Tibial artery (tissue), 4 donors: ENCODE measurements around the gene DLG4.

Experiments
- DNase-seq, 2 donors: peaks; one replicate each; pipeline ENCODE4 v3.0.0-alpha.2; 2019
- H3K27ac ChIP-seq, 2 donors: fragments of 200-600 bp; sonication (generic) in 1 of 2; 1 replicate in 1 of 2; 2 replicates in 1 of 2; pipeline ENCODE4 v1.5.1; 2018 to 2019; ENCODE audit warnings: mild to moderate bottlenecking in 1 of 2
- H3K27me3 ChIP-seq, 2 donors: fragments of 200-600 bp; sonication (generic) in 1 of 2; one replicate each; pipeline versions ENCODE4 v1.5.1 to v1.6.0; 2016 to 2019
- H3K36me3 ChIP-seq, 3 donors: fragments of 200-600 bp; sonication (generic) in 2 of 3; one replicate each; pipeline ENCODE4 v1.5.1; 2016 to 2019; ENCODE audit warnings: mild to moderate bottlenecking in 2 of 3
- H3K4me1 ChIP-seq, 4 donors: fragments of 200-600 bp; sonication (generic) in 2 of 4; 1 replicate in 3 of 4; 2 replicates in 1 of 4; pipeline ENCODE4 v1.5.1; 2016 to 2019
- H3K4me3 ChIP-seq, 2 donors: fragments of 200-600 bp; sonication (generic) in 1 of 2; 1 replicate in 1 of 2; 2 replicates in 1 of 2; pipeline ENCODE4 v1.5.1; 2018 to 2019; ENCODE audit warnings: mild to moderate bottlenecking in 2 of 2
- H3K9me3 ChIP-seq, 3 donors: fragments of 200-600 bp; sonication (generic) in 1 of 3; one replicate each; pipeline ENCODE4 v1.5.1; 2016 to 2019
- intact Hi-C: fragments of 100-400 bp; cut with DNase I; formaldehyde crosslinking; loops from one replicate; pipeline ENCODE4 v1.15.0; 2023; ENCODE audit warnings: low total_unique reads
- TF ChIP-seq, protein P1 (sequence below), 2 experiments: fragments of 200-600 bp in 1 of 2; fragments of 450-650 bp in 1 of 2; IDR thresholded peaks; one replicate each; pipeline ENCODE4 v1.5.1; 2017 to 2019; ENCODE audit warnings: antibody characterized with exemption in 2 of 2, mild to moderate bottlenecking in 1 of 2, moderate library complexity in 1 of 2

The DLG4 gene

DNA sequence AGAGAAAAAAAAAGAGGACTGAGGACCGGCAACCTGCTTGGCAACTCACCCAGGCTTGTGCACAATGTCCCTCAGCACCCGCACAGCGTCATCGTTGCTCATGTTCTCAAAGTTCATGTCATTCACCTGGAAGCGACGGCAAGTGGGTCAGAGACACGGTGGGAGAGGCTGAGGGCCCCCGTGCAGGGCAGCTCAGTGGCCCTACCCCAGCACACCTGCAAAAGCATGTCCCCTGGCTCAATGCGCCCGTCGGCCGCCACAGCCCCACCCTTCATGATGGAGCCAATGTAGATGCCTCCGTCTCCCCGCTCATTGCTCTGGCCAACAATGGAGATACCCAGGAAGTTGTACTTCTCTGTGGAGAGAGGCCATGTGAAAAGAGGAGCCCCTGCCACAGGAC is 9.3 kb upstream of the DLG4 start:
- TF ChIP-seq, protein P1, sequence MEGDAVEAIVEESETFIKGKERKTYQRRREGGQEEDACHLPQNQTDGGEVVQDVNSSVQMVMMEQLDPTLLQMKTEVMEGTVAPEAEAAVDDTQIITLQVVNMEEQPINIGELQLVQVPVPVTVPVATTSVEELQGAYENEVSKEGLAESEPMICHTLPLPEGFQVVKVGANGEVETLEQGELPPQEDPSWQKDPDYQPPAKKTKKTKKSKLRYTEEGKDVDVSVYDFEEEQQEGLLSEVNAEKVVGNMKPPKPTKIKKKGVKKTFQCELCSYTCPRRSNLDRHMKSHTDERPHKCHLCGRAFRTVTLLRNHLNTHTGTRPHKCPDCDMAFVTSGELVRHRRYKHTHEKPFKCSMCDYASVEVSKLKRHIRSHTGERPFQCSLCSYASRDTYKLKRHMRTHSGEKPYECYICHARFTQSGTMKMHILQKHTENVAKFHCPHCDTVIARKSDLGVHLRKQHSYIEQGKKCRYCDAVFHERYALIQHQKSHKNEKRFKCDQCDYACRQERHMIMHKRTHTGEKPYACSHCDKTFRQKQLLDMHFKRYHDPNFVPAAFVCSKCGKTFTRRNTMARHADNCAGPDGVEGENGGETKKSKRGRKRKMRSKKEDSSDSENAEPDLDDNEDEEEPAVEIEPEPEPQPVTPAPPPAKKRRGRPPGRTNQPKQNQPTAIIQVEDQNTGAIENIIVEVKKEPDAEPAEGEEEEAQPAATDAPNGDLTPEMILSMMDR (IDR thresholded peaks at IDR 0.05) = no peak
- Histone ChIP-seq H3K4me3 (no peak overlapping the region), H3K36me3 (peaks cover 49 to 68% (median 65%) of the 10 kb centered on the region in 3 donors), H3K27me3 (no peaks in the 10 kb centered on the region), H3K27ac (no peak overlapping the region), H3K9me3 (no peaks in the 10 kb centered on the region), H3K4me1 (peaks cover 0 to 30% (median 19%) of the 10 kb centered on the region in 4 donors)
- DNase-seq = no peak
- intact Hi-C loops = no loop called here

DNA sequence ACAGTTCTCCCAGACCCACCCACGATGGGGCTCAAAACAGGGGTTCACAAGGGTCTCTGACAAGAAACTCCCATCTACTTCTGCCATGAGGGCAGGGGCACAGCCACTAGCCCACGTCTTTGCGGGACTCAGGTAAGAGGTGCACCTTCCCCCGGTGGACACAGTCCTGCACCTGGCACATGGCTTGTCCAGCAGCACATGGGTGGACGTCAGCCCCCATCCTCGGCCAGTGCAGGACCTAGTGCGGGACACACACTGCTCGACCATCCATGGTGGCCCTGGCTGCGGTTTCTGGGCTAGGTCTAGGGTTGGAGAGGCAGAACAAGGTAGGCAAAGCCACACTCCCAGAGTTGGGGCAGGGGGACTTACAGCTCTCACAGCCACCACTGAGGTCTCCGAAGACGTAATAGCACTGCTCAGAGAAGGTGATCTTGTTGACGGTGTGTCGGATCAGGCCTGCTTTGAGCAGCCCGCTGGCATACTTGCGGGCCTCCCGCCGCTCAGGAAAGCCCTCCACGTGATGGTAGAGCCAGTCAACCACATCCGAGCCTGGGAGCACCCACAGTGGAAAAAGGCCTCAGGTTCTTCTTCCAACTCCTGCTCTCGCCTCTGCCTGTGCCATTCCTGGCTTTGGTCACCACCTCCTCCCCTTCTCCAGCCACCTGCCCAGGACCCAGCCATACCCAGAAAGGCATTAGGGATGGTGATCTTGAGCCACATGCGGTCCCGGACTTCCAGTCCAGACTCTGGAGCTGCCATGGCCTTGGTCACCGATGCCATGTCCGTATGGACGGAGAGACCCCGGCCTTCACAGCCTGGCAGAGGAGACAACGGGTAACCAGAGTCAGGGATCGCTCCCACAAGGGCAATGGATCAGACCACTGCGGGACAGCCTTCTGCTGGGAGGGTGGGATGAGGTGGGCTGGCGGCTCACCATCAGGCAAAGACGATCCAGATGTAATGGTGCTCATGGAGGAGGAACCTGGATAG is 7.4 kb upstream of the DLG4 start:
- Histone ChIP-seq H3K36me3 (peaks cover 54 to 87% (median 82%) of the 10 kb centered on the region in 3 donors), H3K27me3 (no peaks in the 10 kb centered on the region), H3K4me1 (peaks cover 0 to 16% (median 3%) of the 10 kb centered on the region in 4 donors), H3K4me3 (no peak overlapping the region), H3K27ac (no peak overlapping the region), H3K9me3 (no peaks in the 10 kb centered on the region)
- TF ChIP-seq, protein P1 (IDR thresholded peaks at IDR 0.05) = no peak
- DNase-seq = no peak
- intact Hi-C loops = no loop called here

DNA sequence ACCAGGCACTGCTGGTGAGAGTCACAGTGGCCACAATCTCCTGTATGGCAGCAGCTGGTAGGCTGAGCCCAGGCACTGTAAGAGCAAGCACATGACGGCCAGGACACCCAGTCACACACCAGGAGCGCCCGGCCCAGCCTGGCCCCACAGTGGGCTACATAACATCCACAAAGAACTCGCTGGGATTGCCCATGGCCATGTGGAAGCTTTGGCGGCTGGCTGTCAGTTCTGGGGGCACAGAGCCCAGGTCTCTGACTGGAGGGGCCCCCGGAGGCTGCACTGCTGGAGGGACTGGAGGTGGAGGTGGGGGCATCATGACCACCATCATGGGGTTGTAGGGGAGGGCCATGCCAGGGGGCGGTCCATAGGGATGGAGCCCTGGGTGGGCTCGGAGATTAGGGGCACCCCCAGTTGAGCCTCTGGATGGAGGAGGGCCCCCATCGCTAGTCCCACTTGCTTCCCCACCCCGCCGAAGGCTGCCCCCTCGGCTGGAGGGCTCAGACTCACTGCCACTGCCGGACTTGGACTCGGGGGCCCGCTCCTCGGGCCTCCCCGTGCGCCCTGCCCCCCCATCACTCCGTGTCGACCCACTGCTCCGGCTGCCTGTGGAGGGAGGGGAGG is 6.2 kb upstream of the DLG4 start:
- H3K9me3 ChIP-seq = no peaks in the 10 kb centered on the region
- H3K4me1 ChIP-seq = peaks cover 0 to 17% (median 9%) of the 10 kb centered on the region in 4 donors
- intact Hi-C loops = no loop called here
- H3K36me3 ChIP-seq = peaks cover 54 to 98% (median 82%) of the 10 kb centered on the region in 3 donors
- DNase-seq = no peak
- no peaks in the 10 kb centered on the region for H3K27me3 ChIP-seq
- TF ChIP-seq, protein P1 (IDR thresholded peaks at IDR 0.05) = no peak
- H3K4me3 ChIP-seq = no peak overlapping the region
- H3K27ac ChIP-seq = no peak overlapping the region

DNA sequence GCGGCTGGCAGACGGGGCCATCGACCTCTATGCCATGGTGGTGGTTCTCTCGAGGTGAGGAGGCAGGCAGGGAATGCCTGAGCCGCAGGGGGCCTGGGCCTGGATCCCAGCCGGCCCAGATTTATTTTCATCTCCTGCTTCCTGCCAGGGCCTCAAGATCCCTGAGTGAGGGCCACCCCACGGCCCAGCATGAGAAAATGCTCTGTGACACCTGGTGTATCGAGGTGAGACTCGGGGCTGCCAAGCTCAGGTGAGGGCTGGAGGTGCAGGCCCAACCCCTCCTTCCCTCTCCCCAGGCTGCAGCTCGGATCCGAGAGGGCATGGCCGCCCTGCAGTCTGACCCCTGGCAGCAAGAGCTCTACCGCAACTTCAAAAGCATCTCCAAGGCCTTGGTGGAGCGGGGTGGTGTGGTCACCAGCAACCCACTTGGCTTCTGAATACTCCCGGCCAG is 5.0 kb upstream of the DLG4 start:
- Histone ChIP-seq H3K27me3 (no peaks in the 10 kb centered on the region), H3K36me3 (peaks cover 47 to 88% (median 72%) of the 10 kb centered on the region in 3 donors), H3K9me3 (no peaks in the 10 kb centered on the region), H3K4me3 (no peak overlapping the region), H3K4me1 (peaks cover 0 to 25% (median 15%) of the 10 kb centered on the region in 4 donors), H3K27ac (no peak overlapping the region)
- DNase-seq = no peak
- intact Hi-C loops = no loop called here
- TF ChIP-seq, protein P1 (IDR thresholded peaks at IDR 0.05) = no peak

DNA sequence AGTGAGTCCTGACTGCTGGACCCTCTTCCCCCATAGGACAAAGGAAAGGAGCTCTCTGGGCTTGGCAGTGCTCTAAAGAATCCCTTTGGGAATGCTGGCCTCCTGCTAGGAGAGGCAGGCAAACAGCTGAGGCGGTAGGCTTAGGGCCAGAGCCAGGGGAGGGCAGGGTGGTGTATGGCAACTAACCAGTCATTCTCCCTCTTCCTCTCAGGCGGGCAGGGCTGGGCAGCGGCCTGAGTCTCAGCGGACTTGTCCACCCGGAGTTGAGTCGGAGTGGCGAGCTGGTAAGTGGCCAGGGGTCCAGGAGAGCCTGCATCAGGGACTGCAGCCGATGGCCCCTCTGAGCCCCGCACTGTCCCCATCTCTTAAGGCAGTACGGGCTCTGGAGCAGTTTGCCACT is 4.5 kb upstream of the DLG4 start:
- peaks cover 0 to 30% (median 20%) of the 10 kb centered on the region in 4 donors for H3K4me1 ChIP-seq
- TF ChIP-seq, protein P1 (IDR thresholded peaks at IDR 0.05) = no peak
- peaks cover 43 to 82% (median 66%) of the 10 kb centered on the region in 3 donors for H3K36me3 ChIP-seq
- DNase-seq = no peak
- intact Hi-C loops = no loop called here
- no peaks in the 10 kb centered on the region for H3K9me3 ChIP-seq
- H3K4me3 ChIP-seq = no peak overlapping the region
- H3K27me3 ChIP-seq = no peaks in the 10 kb centered on the region
- H3K27ac ChIP-seq = no peak overlapping the region
